ENCODE results near the gene RMI2.

- no peak for TF ChIP-seq GABPA (IDR thresholded peaks at IDR 0.05; ENCODE audit: low read depth)
- TF ChIP-seq, protein P1, sequence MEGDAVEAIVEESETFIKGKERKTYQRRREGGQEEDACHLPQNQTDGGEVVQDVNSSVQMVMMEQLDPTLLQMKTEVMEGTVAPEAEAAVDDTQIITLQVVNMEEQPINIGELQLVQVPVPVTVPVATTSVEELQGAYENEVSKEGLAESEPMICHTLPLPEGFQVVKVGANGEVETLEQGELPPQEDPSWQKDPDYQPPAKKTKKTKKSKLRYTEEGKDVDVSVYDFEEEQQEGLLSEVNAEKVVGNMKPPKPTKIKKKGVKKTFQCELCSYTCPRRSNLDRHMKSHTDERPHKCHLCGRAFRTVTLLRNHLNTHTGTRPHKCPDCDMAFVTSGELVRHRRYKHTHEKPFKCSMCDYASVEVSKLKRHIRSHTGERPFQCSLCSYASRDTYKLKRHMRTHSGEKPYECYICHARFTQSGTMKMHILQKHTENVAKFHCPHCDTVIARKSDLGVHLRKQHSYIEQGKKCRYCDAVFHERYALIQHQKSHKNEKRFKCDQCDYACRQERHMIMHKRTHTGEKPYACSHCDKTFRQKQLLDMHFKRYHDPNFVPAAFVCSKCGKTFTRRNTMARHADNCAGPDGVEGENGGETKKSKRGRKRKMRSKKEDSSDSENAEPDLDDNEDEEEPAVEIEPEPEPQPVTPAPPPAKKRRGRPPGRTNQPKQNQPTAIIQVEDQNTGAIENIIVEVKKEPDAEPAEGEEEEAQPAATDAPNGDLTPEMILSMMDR (IDR thresholded peaks at IDR 0.05; ENCODE audit: insufficient read depth, low read length): no peak
- no peak for TF ChIP-seq POLR2AphosphoS5 (IDR thresholded peaks at IDR 0.05; ENCODE audit: low read depth)
Measured at GRCh38 chr16:11346700-11347319, 1.6 kb downstream of the RMI2 start.

Data from HL-60 (cell line).